CD14-positive monocyte (primary cell): ENCODE data around the gene TBCD. TPM values are rescaled to one million over a fixed set of nuclear protein-coding genes. Genes with fewer than 3 reads are reported as not detected.

Source experiments
- DNase-seq, 3 donors: peaks; one replicate each; pipeline ENCODE4 v3.0.0-alpha.2; 2011 to 2022
- H2AFZ ChIP-seq: 2 replicates; pipeline ENCODE4 v1.6.0; 2012; ENCODE audit warnings: mild to moderate bottlenecking, low read depth, low read length, inconsistent platforms; ENCODE audit not compliant: insufficient read depth, poor library complexity, severe bottlenecking
- H3K27ac ChIP-seq, 2 donors: 1 replicate in 1 of 2; 2 replicates in 1 of 2; pipeline ENCODE4 v1.5.1; 2012 to 2013; ENCODE audit warnings: low read length in 2 of 2, control low read depth in 1 of 2, inconsistent platforms in 1 of 2, low read depth in 1 of 2, mild to moderate bottlenecking in 1 of 2
- H3K27me3 ChIP-seq, 2 donors: one replicate each; pipeline versions ENCODE4 v1.6.0 to v1.6.1; 2011 to 2013; ENCODE audit warnings: low read length in 2 of 2; ENCODE audit not compliant: control insufficient read depth in 2 of 2, insufficient read depth in 2 of 2
- H3K36me3 ChIP-seq, 2 donors: replicated peaks in 1 of 2; 1 replicate in 1 of 2; 2 replicates in 1 of 2; pipeline versions ENCODE4 v1.5.1 to v1.6.1; 2012 to 2013; ENCODE audit warnings: low read length in 2 of 2, control low read depth in 1 of 2, inconsistent platforms in 1 of 2, mild to moderate bottlenecking in 1 of 2; ENCODE audit not compliant: insufficient read depth in 2 of 2, control insufficient read depth in 1 of 2
- H3K4me1 ChIP-seq, 2 donors: 1 replicate in 1 of 2; 2 replicates in 1 of 2; pipeline versions ENCODE4 v1.5.1 to v1.6.1; 2012 to 2013; ENCODE audit warnings: low read length in 2 of 2, control low read depth in 1 of 2, inconsistent platforms in 1 of 2, mild to moderate bottlenecking in 1 of 2, moderate library complexity in 1 of 2; ENCODE audit not compliant: insufficient read depth in 2 of 2, control insufficient read depth in 1 of 2
- H3K4me2 ChIP-seq: replicated peaks from 2 replicates; pipeline ENCODE3; 2012; ENCODE audit warnings: low read length, moderate library complexity, mild to moderate bottlenecking; ENCODE audit not compliant: poor library complexity, severe bottlenecking; ENCODE audit errors: extremely low read depth
- H3K4me3 ChIP-seq, 3 experiments: fragments of 200-600 bp in 1 of 3; sonication (generic) in 1 of 3; replicated peaks in 1 of 3; 1 replicate in 2 of 3; 2 replicates in 1 of 3; pipeline ENCODE4 v1.5.1; 2011 to 2013; ENCODE audit warnings: low read length in 3 of 3, mild to moderate bottlenecking in 3 of 3, control low read depth in 2 of 3, low read depth in 2 of 3, inconsistent platforms in 1 of 3, moderate library complexity in 1 of 3
- H3K79me2 ChIP-seq: 2 replicates; pipeline ENCODE4 v1.6.0; 2012; ENCODE audit warnings: mild to moderate bottlenecking, control low read depth, inconsistent platforms, low read length, moderate library complexity; ENCODE audit not compliant: insufficient read depth
- H3K9ac ChIP-seq: 2 replicates; pipeline ENCODE4 v1.6.0; 2017; ENCODE audit warnings: low read length, mild to moderate bottlenecking; ENCODE audit not compliant: insufficient read depth, poor library complexity, severe bottlenecking
- H3K9me3 ChIP-seq, 2 donors: replicated peaks in 1 of 2; 1 replicate in 1 of 2; 2 replicates in 1 of 2; pipeline versions ENCODE4 v1.5.1 to v1.6.1; 2012 to 2013; ENCODE audit warnings: low read length in 2 of 2, control low read depth in 1 of 2; ENCODE audit not compliant: control insufficient read depth in 1 of 2, insufficient read depth in 1 of 2
- H4K20me1 ChIP-seq: 2 replicates; pipeline ENCODE4 v1.6.0; 2012; ENCODE audit warnings: mild to moderate bottlenecking, low read length, control low read depth, moderate library complexity; ENCODE audit not compliant: insufficient read depth
- H3K27ac Mint-ChIP-seq, 7 donors: one replicate each; pipeline ENCODE4 v1.8.0; 2020; ENCODE audit warnings: mild to moderate bottlenecking in 7 of 7, mixed read lengths in 7 of 7, moderate library complexity in 6 of 7, inconsistent platforms in 2 of 7
- H3K27me3 Mint-ChIP-seq, 3 donors: one replicate each; pipeline ENCODE4 v1.8.0; 2021 to 2022; ENCODE audit warnings: low read depth in 3 of 3, mild to moderate bottlenecking in 3 of 3, mixed read lengths in 3 of 3, moderate library complexity in 3 of 3, inconsistent platforms in 1 of 3
- H3K36me3 Mint-ChIP-seq, 2 donors: one replicate each; pipeline ENCODE4 v1.8.0; 2020; ENCODE audit warnings: mixed read lengths in 2 of 2, inconsistent platforms in 1 of 2, mild to moderate bottlenecking in 1 of 2
- H3K4me1 Mint-ChIP-seq: one replicate; pipeline ENCODE4 v1.8.0; 2020; ENCODE audit warnings: mild to moderate bottlenecking, mixed read lengths
- H3K4me3 Mint-ChIP-seq, 2 donors: one replicate each; pipeline ENCODE4 v1.8.0; 2020; ENCODE audit warnings: mild to moderate bottlenecking in 2 of 2, mixed read lengths in 2 of 2, moderate library complexity in 1 of 2
- H3K9me3 Mint-ChIP-seq, 7 donors: one replicate each; pipeline ENCODE4 v1.8.0; 2020 to 2022; ENCODE audit warnings: mixed read lengths in 7 of 7, mild to moderate bottlenecking in 6 of 7, moderate library complexity in 6 of 7, inconsistent platforms in 2 of 7
- CTCF ChIP-seq: fragments of 200-600 bp; IDR thresholded peaks from one replicate; pipeline ENCODE4 v1.8.0; 2022; ENCODE audit warnings: antibody characterized with exemption, mild to moderate bottlenecking
- WGBS: methylation state at CpG from one replicate; pipeline ENCODE4 v1.1.5; 2013; ENCODE audit warnings: missing lambda C conversion rate; ENCODE audit not compliant: insufficient coverage; 5-methylcytosine and 5-hydroxymethylcytosine counted together
- intact Hi-C, 2 donors: fragments of 100-400 bp; cut with micrococcal nuclease; formaldehyde crosslinking; loops; one replicate each; pipeline versions ENCODE4 v1.15.0 to v1.15.1; 2023
- polyA plus RNA-seq, 3 donors: library from polyadenylated mRNA; depleted of rRNA in 1 of 3; unstranded in 2 of 3; stranded (reverse) in 1 of 3; fragments of 300-500 nt in 2 of 3; fragments of >200 nt in 1 of 3; fragmentation: Illumina TruSeq in 2 of 3; gene quantifications; 1 replicate in 2 of 3; 2 replicates in 1 of 3; pipeline ENCODE4 v1.2.3, GENCODE V29; 2012 to 2021

The TBCD gene
- polyA plus RNA-seq, 3 donors, result 54.7 to 74.0 (median 66.6) TPM

GRCh38 chr17:82959990-82960418, 208.1 kb downstream of the TBCD start:
- H3K36me3 ChIP-seq, result peaks cover 13 to 29% of the 10 kb centered on the region in 2 donors
- H4K20me1 ChIP-seq, result no peaks in the 10 kb centered on the region
- Mint-ChIP-seq H3K4me3 (no peak overlapping the region), H3K4me1 (peaks cover 22% of the 10 kb centered on the region), H3K27me3 (no peaks in the 10 kb centered on the region), H3K27ac (peak overlapping the region in 2 of 7 donors; percentile 26 to 45), H3K36me3 (peaks cover 24 to 39% of the 10 kb centered on the region in 2 donors), H3K9me3 (peaks cover 2 to 19% (median 9%) of the 10 kb centered on the region in 7 donors)
- H2AFZ ChIP-seq, result no peak overlapping the region
- WGBS, result 97% methylated on average over 14 of the region's 23 CpGs
- H3K27me3 ChIP-seq, result no peaks in the 10 kb centered on the region
- no peak overlapping the region for H3K4me3 ChIP-seq
- no peak overlapping the region for H3K4me2 ChIP-seq
- H3K4me1 ChIP-seq, result peaks cover 14 to 19% of the 10 kb centered on the region in 2 donors
- H3K9ac ChIP-seq, result no peak overlapping the region
- intact Hi-C loops, result loop anchor here (5.0 kb wide), 2 partner anchors 92 to 122 kb away; no protein-coding TSS in a partner anchor
- peaks cover 0 to 4% of the 10 kb centered on the region in 2 donors for H3K9me3 ChIP-seq
- no peak for DNase-seq
- no peak overlapping the region for H3K27ac ChIP-seq
- TF ChIP-seq CTCF, result no peak
- no peaks in the 10 kb centered on the region for H3K79me2 ChIP-seq

GRCh38 chr17:82960419-82961271, 208.8 kb downstream of the TBCD start:
- intact Hi-C loops, result loop anchor here (5.0 kb wide), 2 partner anchors 92 to 122 kb away; no protein-coding TSS in a partner anchor
- H3K4me1 ChIP-seq, result peaks cover 14 to 19% of the 10 kb centered on the region in 2 donors
- TF ChIP-seq CTCF, result no peak
- Mint-ChIP-seq H3K9me3 (peaks cover 2 to 19% (median 4%) of the 10 kb centered on the region in 7 donors), H3K4me3 (no peak overlapping the region), H3K27me3 (no peaks in the 10 kb centered on the region), H3K27ac (peak overlapping the region in 1 of 7 donors; percentile 46), H3K36me3 (peaks cover 20 to 37% of the 10 kb centered on the region in 2 donors), H3K4me1 (peaks cover 22% of the 10 kb centered on the region)
- no peak overlapping the region for H3K9ac ChIP-seq
- peaks cover 0 to 4% of the 10 kb centered on the region in 2 donors for H3K9me3 ChIP-seq
- no peaks in the 10 kb centered on the region for H4K20me1 ChIP-seq
- no peak overlapping the region for H3K27ac ChIP-seq
- no peak overlapping the region for H3K4me3 ChIP-seq
- H3K27me3 ChIP-seq, result no peaks in the 10 kb centered on the region
- H2AFZ ChIP-seq, result no peak overlapping the region
- WGBS, result 97% methylated on average over 67 of the region's 67 CpGs
- H3K79me2 ChIP-seq, result no peaks in the 10 kb centered on the region
- H3K36me3 ChIP-seq, result peaks cover 13 to 29% of the 10 kb centered on the region in 2 donors
- DNase-seq, result no peak
- no peak overlapping the region for H3K4me2 ChIP-seq
